B cell (primary cell): ENCODE data around the gene SLC27A3. TPM values are rescaled to one million over a fixed set of nuclear protein-coding genes. Genes with fewer than 3 reads are reported as not detected.

ENCODE experiments used
- ATAC-seq: fragments of 200-7000 bp; cut with Tn5 transposase; one replicate; pipeline ENCODE4 v1.10.0; 2021; ENCODE audit warnings: low read depth, mild to moderate bottlenecking, moderate number of reproducible peaks, moderate library complexity
- CTCF ChIA-PET: fragments of 350-600 bp; sonication (Branson Sonifier 250); formaldehyde crosslinking; loops from one replicate; lab custom pipeline; 2021; ENCODE audit warnings: antibody characterized with exemption, inconsistent platforms; lab: Charles Lee
- POLR2A ChIA-PET: fragments of 350-600 bp; sonication (Branson Sonifier 250); formaldehyde crosslinking; loops from one replicate; lab custom pipeline; 2021; ENCODE audit warnings: antibody characterized with exemption; lab: Charles Lee
- DNase-seq: peaks from one replicate; pipeline ENCODE4 v3.0.0; 2013
- H2AFZ ChIP-seq: 2 replicates; pipeline ENCODE4 v1.6.1; 2012; ENCODE audit warnings: mild to moderate bottlenecking, low read depth, low read length; ENCODE audit not compliant: insufficient read depth, poor library complexity, severe bottlenecking
- H3K27ac ChIP-seq, 2 donors: 1 replicate in 1 of 2; 2 replicates in 1 of 2; pipeline ENCODE4 v1.5.1; 2012 to 2013; ENCODE audit warnings: low read length in 2 of 2, mild to moderate bottlenecking in 2 of 2, moderate library complexity in 1 of 2
- H3K27me3 ChIP-seq, 4 experiments: fragments of 200-600 bp in 1 of 4; sonication (generic) in 1 of 4; replicated peaks in 1 of 4; 1 replicate in 2 of 4; 2 replicates in 2 of 4; pipeline versions ENCODE4 v1.6.1 to v1.7.0; 2013 to 2016; ENCODE audit warnings: low read length in 3 of 4, mild to moderate bottlenecking in 2 of 4, mixed read lengths in 1 of 4, moderate library complexity in 1 of 4; ENCODE audit not compliant: insufficient read depth in 4 of 4, control insufficient read depth in 3 of 4; ENCODE audit errors: control extremely low read depth in 1 of 4
- H3K36me3 ChIP-seq, 2 experiments: replicated peaks in 1 of 2; 1 replicate in 1 of 2; 2 replicates in 1 of 2; pipeline versions ENCODE4 v1.6.1 to v1.7.1; 2013; ENCODE audit warnings: low read length in 1 of 2; ENCODE audit not compliant: insufficient read depth in 2 of 2, control insufficient read depth in 1 of 2; ENCODE audit errors: control extremely low read depth in 1 of 2, extremely low read depth in 1 of 2
- H3K4me1 ChIP-seq, 2 donors: fragments of 200-600 bp in 1 of 2; sonication (generic) in 1 of 2; 1 replicate in 1 of 2; 2 replicates in 1 of 2; pipeline versions ENCODE4 v1.5.1 to v1.6.1; 2013 to 2017; ENCODE audit warnings: low read length in 2 of 2; ENCODE audit not compliant: control insufficient read depth in 2 of 2, insufficient read depth in 2 of 2
- H3K4me2 ChIP-seq: replicated peaks from 2 replicates; pipeline ENCODE3; 2012; ENCODE audit warnings: mild to moderate bottlenecking, low read depth, low read length; ENCODE audit not compliant: poor library complexity, severe bottlenecking
- H3K4me3 ChIP-seq, 5 experiments: fragments of 200-600 bp in 1 of 5; sonication (generic) in 1 of 5; 1 replicate in 3 of 5; 2 replicates in 2 of 5; pipeline versions ENCODE4 v1.5.1 to v1.7.0; 2011 to 2016; ENCODE audit warnings: low read length in 4 of 5, mild to moderate bottlenecking in 4 of 5, low read depth in 2 of 5, control low read depth in 1 of 5, moderate library complexity in 1 of 5; ENCODE audit not compliant: insufficient read depth in 1 of 5; ENCODE audit errors: control extremely low read depth in 1 of 5, extremely low read depth in 1 of 5
- H3K79me2 ChIP-seq: fragments of 200-600 bp; sonication (generic); one replicate; pipeline ENCODE4 v1.6.0; 2016; ENCODE audit warnings: low read length; ENCODE audit not compliant: control insufficient read depth, insufficient read depth
- H3K9ac ChIP-seq: fragments of 200-600 bp; sonication (generic); 2 replicates; pipeline ENCODE4 v1.6.1; 2017; ENCODE audit warnings: mild to moderate bottlenecking, low read length, moderate library complexity
- H3K9me3 ChIP-seq, 3 donors: one replicate each; pipeline versions ENCODE4 v1.6.1 to v1.7.1; 2013; ENCODE audit warnings: low read length in 2 of 3; ENCODE audit not compliant: control insufficient read depth in 2 of 3, insufficient read depth in 1 of 3; ENCODE audit errors: control extremely low read depth in 1 of 3
- H4K20me1 ChIP-seq: 2 replicates; pipeline ENCODE4 v1.6.0; 2012; ENCODE audit warnings: mild to moderate bottlenecking, low read length; ENCODE audit not compliant: insufficient read depth, control insufficient read depth, poor library complexity, severe bottlenecking
- H3K27ac Mint-ChIP-seq: one replicate; pipeline ENCODE4 v1.8.0; 2021; ENCODE audit warnings: mixed read lengths
- H3K27me3 Mint-ChIP-seq: one replicate; pipeline ENCODE4 v1.8.0; 2021; ENCODE audit warnings: mixed read lengths
- H3K4me1 Mint-ChIP-seq: one replicate; pipeline ENCODE4 v1.8.0; 2021; ENCODE audit warnings: mixed read lengths
- H3K4me3 Mint-ChIP-seq: one replicate; pipeline ENCODE4 v1.8.0; 2021; ENCODE audit warnings: mixed read lengths
- H3K9me3 Mint-ChIP-seq: one replicate; pipeline ENCODE4 v1.8.0; 2022; ENCODE audit warnings: mixed read lengths; ENCODE audit not compliant: insufficient read depth
- CTCF ChIP-seq: fragments of 200-600 bp; IDR thresholded peaks from one replicate; pipeline ENCODE4 v1.8.0; 2022; ENCODE audit warnings: antibody characterized with exemption, mild to moderate bottlenecking
- EZH2 ChIP-seq: IDR thresholded peaks from 2 replicates; pipeline ENCODE4 v1.6.1; 2012; ENCODE audit warnings: borderline replicate concordance, low read depth, mild to moderate bottlenecking, moderate library complexity, low read length; ENCODE audit not compliant: insufficient read depth, poor library complexity, severe bottlenecking
- WGBS: methylation state at CpG from one replicate; pipeline ENCODE4 v1.1.5; 2013; ENCODE audit warnings: missing lambda C conversion rate; ENCODE audit not compliant: insufficient coverage; 5-methylcytosine and 5-hydroxymethylcytosine counted together
- intact Hi-C: fragments of 100-400 bp; cut with micrococcal nuclease; formaldehyde crosslinking; loops from one replicate; pipeline ENCODE4 v1.10.0; 2022
- polyA plus RNA-seq: library from polyadenylated mRNA; depleted of rRNA; stranded (reverse); fragments of >200 nt; gene quantifications from 2 replicates; pipeline ENCODE4 v1.2.3, GENCODE V29; 2012
- total RNA-seq, 2 donors: library from RNA; stranded (reverse); fragments of 120-200 nt in 1 of 2; gene quantifications; 1 replicate in 1 of 2; 2 replicates in 1 of 2; pipeline versions ENCODE4 v1.2.3 to v1.2.4, GENCODE V29; 2013 to 2022

The SLC27A3 gene
- total and polyA plus RNA-seq, 2 donors (not counting 1 experiment from before 2014, with no cell fraction given), result 15.6 to 19.4 TPM

GRCh38 chr1:153776352-153776751 lies 1.1 kb downstream of the SLC27A3 start:
- no peaks in the 10 kb centered on the region for H3K27me3 Mint-ChIP-seq
- Histone ChIP-seq H3K36me3 (peaks cover 0 to 13% of the 10 kb centered on the region in 2 experiments), H3K9ac (peak overlapping the region; percentile 81), H2AFZ (peak overlapping the region; percentile 84), H3K27ac (no peak overlapping the region), H3K4me3 (peak overlapping the region in 4 of 5 experiments; percentile 51 to 80 (median 74)), H3K4me2 (peak overlapping the region; percentile 98), H3K9me3 (no peaks in the 10 kb centered on the region), H3K27me3 (no peaks in the 10 kb centered on the region), H3K4me1 (peaks cover 15 to 28% of the 10 kb centered on the region in 2 donors), H4K20me1 (peaks cover 9% of the 10 kb centered on the region), H3K79me2 (peaks cover 6% of the 10 kb centered on the region)
- no peak for ATAC-seq
- no peaks in the 10 kb centered on the region for H3K9me3 Mint-ChIP-seq
- CTCF ChIA-PET, result interaction anchor here (1.2 to 2.5 kb wide), 3 partner anchors 32 to 210 kb away, joined by 3 to 11 read pairs (median 6); partner anchors contain the start of gene RAB13
- 92% methylated on average over 9 of the region's 10 CpGs for WGBS
- H3K4me3 Mint-ChIP-seq, result peak overlapping the region; percentile 91
- peaks cover 26% of the 10 kb centered on the region for H3K4me1 Mint-ChIP-seq
- TF ChIP-seq EZH2 (no peak), CTCF (no peak)
- no peak for DNase-seq
- peak overlapping the region; percentile 84 for H3K27ac Mint-ChIP-seq
- POLR2A ChIA-PET, result interaction anchor here (0.9 to 2.2 kb wide), 7 partner anchors 29 to 214 kb away, joined by 3 to 9 read pairs (median 4); partner anchors contain the start of genes CHTOP, CREB3L4, INTS3 and RAB13
- intact Hi-C loops, result no loop called here

GRCh38 chr1:153776845-153777370 lies 1.7 kb downstream of the SLC27A3 start:
- H4K20me1 ChIP-seq, result peaks cover 9% of the 10 kb centered on the region

More at GRCh38 chr1:153776845-153777370, 1.7 kb downstream of the SLC27A3 start:
- Histone ChIP-seq H3K4me2 (peak overlapping the region; percentile 98), H3K4me3 (no peak overlapping the region), H2AFZ (no peak overlapping the region), H3K4me1 (peaks cover 12 to 26% of the 10 kb centered on the region in 2 donors), H3K9me3 (no peaks in the 10 kb centered on the region), H3K27me3 (no peaks in the 10 kb centered on the region), H3K9ac (no peak overlapping the region), H3K79me2 (peaks cover 6% of the 10 kb centered on the region), H3K36me3 (peaks cover 0 to 13% of the 10 kb centered on the region in 2 experiments), H3K27ac (no peak overlapping the region)
- Mint-ChIP-seq H3K27me3 (no peaks in the 10 kb centered on the region), H3K4me3 (peak overlapping the region; percentile 64), H3K27ac (peak overlapping the region; percentile 64), H3K4me1 (peaks cover 25% of the 10 kb centered on the region), H3K9me3 (no peaks in the 10 kb centered on the region)
- TF ChIP-seq CTCF (no peak), EZH2 (no peak)
- peak; percentile 15 for DNase-seq
- 93% methylated on average over 6 of the region's 10 CpGs for WGBS
- no peak for ATAC-seq
- ChIA-PET POLR2A (interaction anchor here (0.9 to 2.0 kb wide), 2 partner anchors 28 to 169 kb away, joined by 3 to 4 read pairs; no protein-coding TSS in a partner anchor), CTCF (interaction anchor here (2.5 kb wide), 1 partner anchor 210 kb away, joined by 11 read pairs; the partner anchor contains the start of gene RAB13)
- intact Hi-C loops, result no loop called here
